SJCRH30 (cell line): ENCODE results near the gene NSRP1. TPM values are rescaled to one million over a fixed set of nuclear protein-coding genes. Genes with fewer than 3 reads are reported as not detected.

Source experiments
- DNase-seq, 2 experiments: peaks; one replicate each; pipeline ENCODE4 v3.0.0-alpha.2; 2015 to 2020
- H3K27ac ChIP-seq: fragments of 250-450 bp; sonication (Bioruptor Pico); 2 replicates; pipeline ENCODE4 v1.5.1; 2020; ENCODE audit warnings: mild to moderate bottlenecking, moderate library complexity
- H3K27me3 ChIP-seq: fragments of 250-450 bp; sonication (Bioruptor Pico); 2 replicates; pipeline ENCODE4 v1.5.1; 2020; ENCODE audit warnings: mild to moderate bottlenecking, moderate library complexity
- H3K36me3 ChIP-seq: fragments of 250-450 bp; sonication (Bioruptor Pico); 2 replicates; pipeline ENCODE4 v1.5.1; 2020; ENCODE audit warnings: mild to moderate bottlenecking, moderate library complexity
- H3K4me1 ChIP-seq: fragments of 250-450 bp; sonication (Bioruptor Pico); 2 replicates; pipeline ENCODE4 v1.5.1; 2020; ENCODE audit warnings: mild to moderate bottlenecking, moderate library complexity
- H3K4me3 ChIP-seq: fragments of 250-450 bp; sonication (Bioruptor Pico); 2 replicates; pipeline ENCODE4 v1.5.1; 2020; ENCODE audit warnings: mild to moderate bottlenecking, moderate library complexity
- H3K9me3 ChIP-seq: fragments of 250-450 bp; sonication (Bioruptor Pico); replicated peaks from 2 replicates; pipeline ENCODE4 v1.5.1; 2020; ENCODE audit warnings: mild to moderate bottlenecking, moderate library complexity
- total RNA-seq: library from RNA; depleted of rRNA; stranded (reverse); fragments of >200 nt; shearing (Covaris generic); gene quantifications from 2 replicates; pipeline ENCODE4 v1.2.3, GENCODE V29; 2014

The NSRP1 gene
- total RNA-seq, 1 experiment from 2014 or later, result 27.3 TPM

- no peak for DNase-seq
- H3K9me3 ChIP-seq, result no peaks in the 10 kb centered on the region
- no peaks in the 10 kb centered on the region for H3K4me1 ChIP-seq
These were observed 36.8 kb downstream of the NSRP1 start for GRCh38 chr17:30153463-30153862.

GRCh38 chr17:30155389-30155788 is 38.8 kb downstream of the NSRP1 start:
- no peak for DNase-seq
- Histone ChIP-seq H3K27ac (no peak overlapping the region), H3K9me3 (0 out of 2 replicates have a peak, but pooled peaks cover 4% of the 10 kb centered on the region), H3K36me3 (peaks cover 33% of the 10 kb centered on the region), H3K27me3 (no peaks in the 10 kb centered on the region), H3K4me1 (no peaks in the 10 kb centered on the region), H3K4me3 (no peak overlapping the region)

More at GRCh38 chr17:30153463-30153862, 36.8 kb downstream of the NSRP1 start:
- Histone ChIP-seq H3K36me3 (peaks cover 18% of the 10 kb centered on the region), H3K27me3 (no peaks in the 10 kb centered on the region), H3K27ac (no peak overlapping the region), H3K4me3 (no peak overlapping the region)

- no peak overlapping the region for H3K4me3 ChIP-seq
- no peak for DNase-seq
- H3K27me3 ChIP-seq, result no peaks in the 10 kb centered on the region
- H3K9me3 ChIP-seq, result 0 out of 2 replicates have a peak, but pooled peaks cover 4% of the 10 kb centered on the region
- H3K4me1 ChIP-seq, result no peaks in the 10 kb centered on the region
- H3K27ac ChIP-seq, result no peak overlapping the region
- peaks cover 42% of the 10 kb centered on the region for H3K36me3 ChIP-seq
These were observed 42.4 kb downstream of the NSRP1 start for GRCh38 chr17:30158896-30159625.

GRCh38 chr17:30160419-30161172 is 44.0 kb downstream of the NSRP1 start:
- DNase-seq, result no peak
- H3K36me3 ChIP-seq, result peaks cover 44% of the 10 kb centered on the region
- H3K4me3 ChIP-seq, result no peak overlapping the region
- H3K27me3 ChIP-seq, result no peaks in the 10 kb centered on the region
- 0 out of 2 replicates have a peak, but pooled peaks cover 4% of the 10 kb centered on the region for H3K9me3 ChIP-seq
- no peaks in the 10 kb centered on the region for H3K4me1 ChIP-seq
- H3K27ac ChIP-seq, result no peak overlapping the region

GRCh38 chr17:30161601-30162000 is 45.0 kb downstream of the NSRP1 start:
- no peak for DNase-seq
- Histone ChIP-seq H3K36me3 (peaks cover 48% of the 10 kb centered on the region), H3K9me3 (0 out of 2 replicates have a peak, but pooled peaks cover 4% of the 10 kb centered on the region), H3K27me3 (no peaks in the 10 kb centered on the region), H3K27ac (no peak overlapping the region), H3K4me1 (no peaks in the 10 kb centered on the region), H3K4me3 (no peak overlapping the region)

- H3K36me3 ChIP-seq, result peaks cover 42% of the 10 kb centered on the region
- DNase-seq, result no peak
These were observed 47.9 kb downstream of the NSRP1 start for GRCh38 chr17:30164531-30164930.

GRCh38 chr17:30165147-30165546 is 48.5 kb downstream of the NSRP1 start:
- no peaks in the 10 kb centered on the region for H3K27me3 ChIP-seq

More at GRCh38 chr17:30164531-30164930, 47.9 kb downstream of the NSRP1 start:
- H3K4me3 ChIP-seq, result no peak overlapping the region
- H3K9me3 ChIP-seq, result no peaks in the 10 kb centered on the region
- H3K27me3 ChIP-seq, result no peaks in the 10 kb centered on the region
- no peak overlapping the region for H3K27ac ChIP-seq
- no peaks in the 10 kb centered on the region for H3K4me1 ChIP-seq

GRCh38 chr17:30165960-30166359 is 49.3 kb downstream of the NSRP1 start:
- Histone ChIP-seq H3K36me3 (peaks cover 29% of the 10 kb centered on the region), H3K27ac (no peak overlapping the region), H3K27me3 (no peaks in the 10 kb centered on the region), H3K4me3 (no peak overlapping the region), H3K9me3 (no peaks in the 10 kb centered on the region), H3K4me1 (no peaks in the 10 kb centered on the region)
- DNase-seq, result no peak

More at GRCh38 chr17:30165147-30165546, 48.5 kb downstream of the NSRP1 start:
- Histone ChIP-seq H3K36me3 (peaks cover 36% of the 10 kb centered on the region), H3K27ac (no peak overlapping the region), H3K4me3 (no peak overlapping the region), H3K4me1 (no peaks in the 10 kb centered on the region), H3K9me3 (no peaks in the 10 kb centered on the region)
- no peak for DNase-seq

- H3K36me3 ChIP-seq, result peaks cover 45% of the 10 kb centered on the region
These were observed 53.9 kb downstream of the NSRP1 start for GRCh38 chr17:30170415-30170987.

GRCh38 chr17:30172560-30172959 is 55.9 kb downstream of the NSRP1 start:
- H3K36me3 ChIP-seq, result peaks cover 40% of the 10 kb centered on the region
- no peak for DNase-seq
- H3K27ac ChIP-seq, result no peak overlapping the region
- H3K4me1 ChIP-seq, result no peaks in the 10 kb centered on the region
- H3K9me3 ChIP-seq, result no peaks in the 10 kb centered on the region
- H3K27me3 ChIP-seq, result no peaks in the 10 kb centered on the region
- H3K4me3 ChIP-seq, result no peak overlapping the region

More at GRCh38 chr17:30170415-30170987, 53.9 kb downstream of the NSRP1 start:
- Histone ChIP-seq H3K4me3 (no peak overlapping the region), H3K4me1 (no peaks in the 10 kb centered on the region), H3K27me3 (no peaks in the 10 kb centered on the region), H3K9me3 (no peaks in the 10 kb centered on the region), H3K27ac (no peak overlapping the region)
- no peak for DNase-seq

GRCh38 chr17:30173649-30174048 is 57.0 kb downstream of the NSRP1 start:
- no peak for DNase-seq
- H3K27me3 ChIP-seq, result no peaks in the 10 kb centered on the region
- H3K9me3 ChIP-seq, result no peaks in the 10 kb centered on the region
- peaks cover 41% of the 10 kb centered on the region for H3K36me3 ChIP-seq
- no peaks in the 10 kb centered on the region for H3K4me1 ChIP-seq
- no peak overlapping the region for H3K4me3 ChIP-seq
- H3K27ac ChIP-seq, result no peak overlapping the region

- Histone ChIP-seq H3K27me3 (no peaks in the 10 kb centered on the region), H3K4me1 (no peaks in the 10 kb centered on the region), H3K9me3 (no peaks in the 10 kb centered on the region), H3K4me3 (no peak overlapping the region), H3K27ac (no peak overlapping the region), H3K36me3 (peaks cover 42% of the 10 kb centered on the region)
- DNase-seq, result no peak
These were observed 57.9 kb downstream of the NSRP1 start for GRCh38 chr17:30174556-30174955.

GRCh38 chr17:30176855-30177254 is 60.2 kb downstream of the NSRP1 start:
- no peaks in the 10 kb centered on the region for H3K9me3 ChIP-seq
- DNase-seq, result no peak
- no peak overlapping the region for H3K27ac ChIP-seq
- H3K4me1 ChIP-seq, result no peaks in the 10 kb centered on the region
- peaks cover 59% of the 10 kb centered on the region for H3K36me3 ChIP-seq
- no peak overlapping the region for H3K4me3 ChIP-seq
- H3K27me3 ChIP-seq, result no peaks in the 10 kb centered on the region

GRCh38 chr17:30186761-30187160 is 70.1 kb downstream of the NSRP1 start:
- H3K36me3 ChIP-seq, result peaks cover 46% of the 10 kb centered on the region
- H3K4me1 ChIP-seq, result no peaks in the 10 kb centered on the region
- H3K27ac ChIP-seq, result no peak overlapping the region
- no peak for DNase-seq
- no peak overlapping the region for H3K4me3 ChIP-seq
- H3K9me3 ChIP-seq, result no peaks in the 10 kb centered on the region
- H3K27me3 ChIP-seq, result no peaks in the 10 kb centered on the region

- Histone ChIP-seq H3K36me3 (peaks cover 38% of the 10 kb centered on the region), H3K27ac (no peak overlapping the region), H3K4me1 (no peaks in the 10 kb centered on the region), H3K4me3 (no peak overlapping the region), H3K9me3 (no peaks in the 10 kb centered on the region), H3K27me3 (no peaks in the 10 kb centered on the region)
- DNase-seq, result no peak
These were observed 71.0 kb downstream of the NSRP1 start for GRCh38 chr17:30187573-30187972.
